ENCODE measurements around the gene MRPL36.

DNA sequence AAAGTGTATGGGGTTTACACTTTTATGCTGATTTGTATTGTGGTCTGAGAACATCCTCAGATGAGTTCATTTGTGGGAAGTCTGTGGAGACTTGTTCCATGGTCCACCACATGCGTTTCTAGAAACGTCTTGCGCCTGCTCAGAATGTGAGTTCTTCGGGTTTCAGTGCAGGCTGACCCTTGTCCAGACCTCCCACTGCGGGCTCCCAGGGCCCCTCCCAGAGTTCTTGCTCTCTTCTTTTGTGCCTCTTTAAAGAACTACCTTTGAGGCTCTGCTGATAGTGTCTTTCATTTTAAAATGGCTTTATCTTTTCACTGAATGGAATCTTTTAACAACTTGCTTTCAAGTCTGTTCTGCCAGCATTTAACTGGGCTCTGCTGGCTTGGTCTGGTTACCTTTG is 19.1 kb upstream of the MRPL36 start:
- TF ChIP-seq ZFX (IDR thresholded peaks at IDR 0.05), result no peak
- TF ChIP-seq, protein P1, sequence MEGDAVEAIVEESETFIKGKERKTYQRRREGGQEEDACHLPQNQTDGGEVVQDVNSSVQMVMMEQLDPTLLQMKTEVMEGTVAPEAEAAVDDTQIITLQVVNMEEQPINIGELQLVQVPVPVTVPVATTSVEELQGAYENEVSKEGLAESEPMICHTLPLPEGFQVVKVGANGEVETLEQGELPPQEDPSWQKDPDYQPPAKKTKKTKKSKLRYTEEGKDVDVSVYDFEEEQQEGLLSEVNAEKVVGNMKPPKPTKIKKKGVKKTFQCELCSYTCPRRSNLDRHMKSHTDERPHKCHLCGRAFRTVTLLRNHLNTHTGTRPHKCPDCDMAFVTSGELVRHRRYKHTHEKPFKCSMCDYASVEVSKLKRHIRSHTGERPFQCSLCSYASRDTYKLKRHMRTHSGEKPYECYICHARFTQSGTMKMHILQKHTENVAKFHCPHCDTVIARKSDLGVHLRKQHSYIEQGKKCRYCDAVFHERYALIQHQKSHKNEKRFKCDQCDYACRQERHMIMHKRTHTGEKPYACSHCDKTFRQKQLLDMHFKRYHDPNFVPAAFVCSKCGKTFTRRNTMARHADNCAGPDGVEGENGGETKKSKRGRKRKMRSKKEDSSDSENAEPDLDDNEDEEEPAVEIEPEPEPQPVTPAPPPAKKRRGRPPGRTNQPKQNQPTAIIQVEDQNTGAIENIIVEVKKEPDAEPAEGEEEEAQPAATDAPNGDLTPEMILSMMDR (conservative IDR thresholded peaks at IDR 0.05), result no peak

All from C4-2B (cell line).